Measurements from ENCODE around the gene SLC49A3.

SLC49A3 gene

DNA sequence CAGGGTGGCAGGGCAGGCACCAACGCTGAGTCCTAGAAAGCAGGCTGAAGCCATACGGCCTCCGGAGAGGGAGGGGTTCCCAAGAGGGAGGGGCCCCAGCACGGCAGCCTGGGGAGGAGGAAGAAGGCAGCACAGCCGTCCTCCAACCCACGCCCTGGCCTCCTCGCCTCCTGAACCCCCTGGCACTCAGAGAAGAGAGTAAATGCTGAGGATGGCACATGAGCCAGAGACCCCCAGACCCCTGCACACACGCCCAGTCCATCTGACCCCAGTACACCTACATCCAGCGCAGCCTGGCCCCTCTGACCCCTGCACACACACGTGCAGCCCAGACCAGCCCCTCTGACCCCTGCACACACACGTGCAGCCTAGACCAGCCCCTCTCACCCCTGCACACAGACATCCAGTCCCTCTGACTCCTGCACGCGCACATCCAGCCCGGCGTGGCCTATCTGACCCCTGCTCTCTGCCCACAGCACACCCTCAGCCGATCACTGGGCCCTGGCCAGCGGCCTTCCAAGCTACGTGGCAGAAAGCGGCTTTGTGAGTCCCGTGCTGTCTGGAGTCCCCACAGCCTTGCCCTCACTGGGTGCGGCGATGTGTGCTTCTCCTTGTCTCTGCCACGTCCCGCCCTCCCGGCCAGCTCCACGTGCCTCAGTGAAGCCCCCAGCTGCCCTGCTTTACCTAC is 33.3 kb downstream of the SLC49A3 start:
- DNase-seq: no peak
- H3K4me3 ChIP-seq (ENCODE audit: low read depth, low read length): no peak overlapping the region
- H3K36me3 ChIP-seq: no peaks in the 10 kb centered on the region
- no peaks in the 10 kb centered on the region for H3K4me1 ChIP-seq
- H3K27me3 ChIP-seq: peaks cover 8% of the 10 kb centered on the region
- TF ChIP-seq, protein P1, sequence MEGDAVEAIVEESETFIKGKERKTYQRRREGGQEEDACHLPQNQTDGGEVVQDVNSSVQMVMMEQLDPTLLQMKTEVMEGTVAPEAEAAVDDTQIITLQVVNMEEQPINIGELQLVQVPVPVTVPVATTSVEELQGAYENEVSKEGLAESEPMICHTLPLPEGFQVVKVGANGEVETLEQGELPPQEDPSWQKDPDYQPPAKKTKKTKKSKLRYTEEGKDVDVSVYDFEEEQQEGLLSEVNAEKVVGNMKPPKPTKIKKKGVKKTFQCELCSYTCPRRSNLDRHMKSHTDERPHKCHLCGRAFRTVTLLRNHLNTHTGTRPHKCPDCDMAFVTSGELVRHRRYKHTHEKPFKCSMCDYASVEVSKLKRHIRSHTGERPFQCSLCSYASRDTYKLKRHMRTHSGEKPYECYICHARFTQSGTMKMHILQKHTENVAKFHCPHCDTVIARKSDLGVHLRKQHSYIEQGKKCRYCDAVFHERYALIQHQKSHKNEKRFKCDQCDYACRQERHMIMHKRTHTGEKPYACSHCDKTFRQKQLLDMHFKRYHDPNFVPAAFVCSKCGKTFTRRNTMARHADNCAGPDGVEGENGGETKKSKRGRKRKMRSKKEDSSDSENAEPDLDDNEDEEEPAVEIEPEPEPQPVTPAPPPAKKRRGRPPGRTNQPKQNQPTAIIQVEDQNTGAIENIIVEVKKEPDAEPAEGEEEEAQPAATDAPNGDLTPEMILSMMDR (IDR thresholded peaks at IDR 0.05; ENCODE audit: low read depth, low read length): no peak
- H3K9me3 ChIP-seq: no peaks in the 10 kb centered on the region; the same call in 1 of the 2 replicates

DNA sequence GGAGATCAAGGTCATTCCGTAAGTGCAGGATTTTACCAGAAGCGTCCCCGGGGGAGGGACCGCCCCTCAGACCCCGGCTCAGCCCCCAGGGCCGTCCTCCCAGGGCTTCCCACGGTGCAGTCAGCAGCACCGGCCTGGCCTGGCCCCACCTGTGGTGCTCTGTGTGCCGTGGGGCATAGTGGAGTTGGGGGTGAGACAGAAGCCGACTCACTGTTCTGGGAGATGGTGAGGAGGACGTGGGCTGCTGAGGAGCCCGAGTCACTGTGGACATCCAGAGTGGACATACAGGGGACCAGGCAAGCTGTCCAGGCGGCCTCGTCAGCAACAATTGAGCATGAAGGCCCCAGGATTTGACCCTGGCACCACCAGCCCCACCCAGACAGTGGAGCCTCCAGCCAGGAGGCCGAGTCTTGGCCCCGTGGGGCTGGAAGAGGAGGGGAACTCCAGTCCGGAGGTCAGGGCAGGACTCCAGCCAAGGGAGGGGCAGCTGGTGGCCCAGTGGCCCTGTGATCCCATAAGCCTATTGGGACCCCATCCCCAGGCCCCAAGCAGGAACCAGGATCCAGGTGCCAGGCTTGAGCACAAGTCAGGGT is 34.0 kb downstream of the SLC49A3 start:
- H3K4me3 ChIP-seq (ENCODE audit: low read depth, low read length): no peak overlapping the region
- TF ChIP-seq, protein P1 (IDR thresholded peaks at IDR 0.05; ENCODE audit: low read depth, low read length): no peak

DNA sequence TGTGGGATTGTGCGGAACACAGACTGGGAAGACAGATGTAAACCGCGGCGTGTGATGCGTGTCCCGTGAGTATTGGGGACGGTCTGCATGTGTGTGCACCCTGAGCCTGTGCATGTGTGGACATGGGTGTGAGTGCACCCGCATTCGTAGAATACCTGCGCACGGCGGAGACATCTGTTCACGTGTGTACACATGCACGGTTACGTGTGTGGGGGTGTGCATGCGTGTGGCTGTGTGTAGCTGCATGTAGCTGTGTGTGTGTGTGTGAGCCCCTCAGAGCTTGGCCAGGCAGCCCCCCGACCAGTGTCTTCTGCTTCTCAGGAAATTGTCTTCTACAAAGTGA is 34.5 kb downstream of the SLC49A3 start:
- Histone ChIP-seq H3K4me3 (ENCODE audit: low read depth, low read length) (no peak overlapping the region), H3K9me3 (no peaks in the 10 kb centered on the region; the same call in 1 of the 2 replicates), H3K4me1 (no peaks in the 10 kb centered on the region), H3K27me3 (peaks cover 12% of the 10 kb centered on the region), H3K36me3 (no peaks in the 10 kb centered on the region)
- TF ChIP-seq, protein P1 (IDR thresholded peaks at IDR 0.05; ENCODE audit: low read depth, low read length): no peak
- DNase-seq: no peak

More for the DNA sequence above, 34.0 kb downstream of the SLC49A3 start:
- peaks cover 12% of the 10 kb centered on the region for H3K27me3 ChIP-seq
- H3K4me1 ChIP-seq: no peaks in the 10 kb centered on the region
- H3K9me3 ChIP-seq: no peaks in the 10 kb centered on the region; the same call in 1 of the 2 replicates
- H3K36me3 ChIP-seq: no peaks in the 10 kb centered on the region
- DNase-seq: no peak

DNA sequence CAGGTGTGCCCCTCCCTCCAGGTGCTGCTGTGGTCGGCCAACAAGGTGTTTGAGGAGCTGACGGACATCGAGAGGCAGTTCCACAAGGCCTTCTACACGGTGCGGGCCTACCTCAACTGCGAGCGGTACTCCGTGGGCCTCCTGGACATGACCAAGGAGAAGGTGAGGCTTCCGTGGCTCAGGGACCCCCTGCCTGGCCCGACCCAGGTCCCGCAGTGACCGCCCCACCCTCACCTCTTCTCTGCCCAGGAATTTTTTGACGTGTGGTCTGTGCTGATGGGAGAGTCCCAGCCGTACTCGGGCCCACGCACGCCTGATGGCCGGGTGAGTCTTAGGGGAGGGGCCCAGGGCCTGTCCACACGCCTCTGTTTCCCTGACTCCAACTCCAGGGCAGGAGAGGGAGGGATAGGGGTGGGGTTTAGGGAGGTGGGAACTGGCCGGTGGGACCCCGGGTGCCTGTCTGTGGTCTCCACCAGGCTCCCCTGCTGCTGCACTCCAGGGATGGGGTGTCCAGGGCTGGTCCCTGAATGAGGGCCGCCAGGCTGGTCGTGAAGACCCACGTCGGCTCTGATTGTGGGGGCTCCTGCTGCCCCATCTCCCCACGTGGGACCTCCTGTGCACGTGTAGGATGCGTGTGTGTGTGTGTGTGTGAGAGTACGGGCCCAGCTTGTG is 35.0 kb downstream of the SLC49A3 start:
- DNase-seq: no peak
- Histone ChIP-seq H3K4me3 (ENCODE audit: low read depth, low read length) (no peak overlapping the region), H3K36me3 (no peaks in the 10 kb centered on the region), H3K4me1 (no peaks in the 10 kb centered on the region), H3K27me3 (peaks cover 12% of the 10 kb centered on the region), H3K9me3 (no peaks in the 10 kb centered on the region; the same call in 1 of the 2 replicates)
- TF ChIP-seq, protein P1 (IDR thresholded peaks at IDR 0.05; ENCODE audit: low read depth, low read length): no peak

DNA sequence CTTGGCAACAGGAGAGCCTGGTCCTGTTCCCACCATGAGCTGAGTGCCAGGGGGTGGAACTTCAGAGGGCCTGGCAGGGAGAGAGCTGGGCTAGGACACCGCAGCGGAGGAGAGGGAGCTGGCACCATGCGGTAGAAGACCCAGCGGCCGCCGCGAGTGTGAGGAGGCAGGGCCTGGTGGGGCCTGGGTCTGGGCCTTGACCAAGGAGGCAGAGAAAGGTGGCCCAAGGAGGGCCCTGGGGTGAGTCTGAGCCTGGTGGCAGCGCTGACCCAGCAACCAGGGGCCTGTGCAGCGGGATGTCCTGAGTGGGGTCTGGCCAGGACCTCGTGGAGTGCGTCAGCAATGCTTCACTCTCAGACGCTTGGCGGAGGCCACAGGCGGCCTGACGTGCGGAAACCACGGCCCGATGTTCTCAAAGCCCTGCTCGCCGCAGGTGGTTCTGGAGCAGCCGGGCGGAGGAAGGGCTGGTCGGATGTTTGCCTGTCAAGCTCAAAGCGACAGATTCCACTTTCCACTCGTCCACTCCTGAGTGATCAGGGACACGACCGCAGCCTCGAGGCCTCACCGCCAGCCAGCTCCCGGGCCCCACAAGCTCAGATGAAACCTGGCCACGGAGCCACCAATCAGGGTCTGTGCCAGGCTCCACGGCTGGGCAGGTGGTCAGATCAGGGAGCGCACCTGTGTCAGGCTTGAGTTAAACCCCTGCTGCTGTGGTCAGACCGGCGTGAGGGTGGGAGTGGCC is 35.7 kb downstream of the SLC49A3 start:
- Histone ChIP-seq H3K27me3 (peaks cover 12% of the 10 kb centered on the region), H3K9me3 (no peaks in the 10 kb centered on the region; the same call in 1 of the 2 replicates), H3K36me3 (no peaks in the 10 kb centered on the region), H3K4me3 (ENCODE audit: low read depth, low read length) (no peak overlapping the region), H3K4me1 (no peaks in the 10 kb centered on the region)
- DNase-seq: no peak
- TF ChIP-seq, protein P1 (IDR thresholded peaks at IDR 0.05; ENCODE audit: low read depth, low read length): no peak

Data from BE2C (cell line).